DND-41 (cell line): ENCODE data around the gene DLGAP4.

Experiments used
- ATAC-seq: fragments of 200-7000 bp; cut with Tn5 transposase; 3 replicates; pipeline ENCODE4 v1.9.1; 2021; ENCODE audit warnings: low read depth; ENCODE audit not compliant: insufficient read depth
- DNase-seq: peaks from one replicate; pipeline ENCODE4 v3.0.0-alpha.2; 2020
- H2AFZ ChIP-seq: 2 replicates; pipeline ENCODE4 v1.6.0; 2012; ENCODE audit warnings: low read depth, low read length
- H3K27ac ChIP-seq: 2 replicates; pipeline ENCODE4 v1.5.1; 2012; ENCODE audit warnings: low read length, inconsistent platforms
- H3K27me3 ChIP-seq: fragments of 200-600 bp; sonication (generic); 2 replicates; pipeline ENCODE4 v1.6.0; 2012; ENCODE audit warnings: low read length, mild to moderate bottlenecking, inconsistent platforms; ENCODE audit not compliant: insufficient read depth, poor library complexity
- H3K36me3 ChIP-seq: 2 replicates; pipeline ENCODE4 v1.5.1; 2012; ENCODE audit warnings: low read length, inconsistent platforms; ENCODE audit not compliant: insufficient read depth
- H3K4me1 ChIP-seq: 2 replicates; pipeline ENCODE4 v1.5.1; 2012; ENCODE audit warnings: mild to moderate bottlenecking, low read length; ENCODE audit not compliant: insufficient read depth
- H3K4me2 ChIP-seq: 2 replicates; pipeline ENCODE4 v1.6.0; 2012; ENCODE audit warnings: mild to moderate bottlenecking, moderate library complexity, low read length, inconsistent platforms; ENCODE audit not compliant: insufficient read depth
- H3K4me3 ChIP-seq, 2 experiments: fragments of 200-600 bp in 1 of 2; shearing (Covaris generic) in 1 of 2; 2 replicates each; pipeline ENCODE4 v1.5.1; 2012 to 2016; ENCODE audit warnings: inconsistent platforms in 2 of 2, low read length in 2 of 2, mild to moderate bottlenecking in 2 of 2, low read depth in 1 of 2, moderate library complexity in 1 of 2
- H3K79me2 ChIP-seq: 2 replicates; pipeline ENCODE4 v1.6.0; 2012; ENCODE audit warnings: low read length, inconsistent platforms; ENCODE audit not compliant: insufficient read depth
- H3K9ac ChIP-seq: 2 replicates; pipeline ENCODE4 v1.6.0; 2012; ENCODE audit warnings: low read depth, mild to moderate bottlenecking, inconsistent platforms, low read length, moderate library complexity
- H3K9me3 ChIP-seq: 2 replicates; pipeline ENCODE4 v1.5.1; 2012; ENCODE audit warnings: low read length, moderate library complexity, mild to moderate bottlenecking, inconsistent platforms; ENCODE audit not compliant: insufficient read depth, severe bottlenecking
- H4K20me1 ChIP-seq: 2 replicates; pipeline ENCODE4 v1.6.0; 2012; ENCODE audit warnings: low read length; ENCODE audit not compliant: insufficient read depth
- EZH2 ChIP-seq: IDR thresholded peaks from 3 replicates; pipeline ENCODE4 v1.6.1; 2012; ENCODE audit warnings: borderline replicate concordance, low read depth, mild to moderate bottlenecking, moderate library complexity, low read length, inconsistent platforms; ENCODE audit not compliant: severe bottlenecking
- TF ChIP-seq, protein P1 (sequence below): IDR thresholded peaks from 2 replicates; pipeline ENCODE4 v1.5.1; 2012; ENCODE audit warnings: borderline replicate concordance, low read length, moderate library complexity, mild to moderate bottlenecking; ENCODE audit not compliant: poor library complexity, severe bottlenecking; ENCODE audit errors: extremely low read depth

Gene DLGAP4

DNA sequence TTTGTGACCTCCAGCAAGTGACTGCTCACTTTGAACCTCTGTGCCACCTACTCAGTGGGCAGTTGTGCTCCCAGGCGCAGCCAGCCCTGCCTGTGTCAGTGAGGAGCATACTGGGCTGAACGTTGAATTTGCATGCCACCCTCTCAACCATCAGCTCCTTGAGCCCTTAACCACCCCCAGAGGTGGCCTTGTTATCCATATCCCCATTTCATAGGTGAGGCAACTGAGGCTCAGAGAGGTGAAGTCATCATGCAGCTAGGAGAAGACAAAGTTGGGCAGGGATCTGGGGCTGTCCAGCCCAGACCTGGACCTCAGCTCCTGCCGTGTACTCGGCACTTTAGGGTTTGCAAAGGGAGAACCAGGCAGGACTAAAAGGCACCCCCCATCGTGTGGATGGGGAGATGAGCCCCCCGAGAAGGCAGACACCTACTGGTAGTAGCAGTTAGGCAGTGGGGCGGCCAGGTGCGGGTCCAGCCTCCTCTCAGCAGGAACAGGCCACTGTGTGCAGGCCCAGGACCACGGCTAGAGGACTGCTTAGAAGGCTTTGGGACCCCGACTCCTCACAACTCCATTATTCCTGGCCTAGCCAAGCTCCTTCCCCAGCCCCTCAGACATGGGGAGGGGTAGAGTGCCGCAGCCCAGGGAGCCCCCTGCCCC lies 134.4 kb downstream of the DLGAP4 start:
- H3K36me3 ChIP-seq, result no peaks in the 10 kb centered on the region
- no peak for TF ChIP-seq EZH2
- TF ChIP-seq, protein P1, sequence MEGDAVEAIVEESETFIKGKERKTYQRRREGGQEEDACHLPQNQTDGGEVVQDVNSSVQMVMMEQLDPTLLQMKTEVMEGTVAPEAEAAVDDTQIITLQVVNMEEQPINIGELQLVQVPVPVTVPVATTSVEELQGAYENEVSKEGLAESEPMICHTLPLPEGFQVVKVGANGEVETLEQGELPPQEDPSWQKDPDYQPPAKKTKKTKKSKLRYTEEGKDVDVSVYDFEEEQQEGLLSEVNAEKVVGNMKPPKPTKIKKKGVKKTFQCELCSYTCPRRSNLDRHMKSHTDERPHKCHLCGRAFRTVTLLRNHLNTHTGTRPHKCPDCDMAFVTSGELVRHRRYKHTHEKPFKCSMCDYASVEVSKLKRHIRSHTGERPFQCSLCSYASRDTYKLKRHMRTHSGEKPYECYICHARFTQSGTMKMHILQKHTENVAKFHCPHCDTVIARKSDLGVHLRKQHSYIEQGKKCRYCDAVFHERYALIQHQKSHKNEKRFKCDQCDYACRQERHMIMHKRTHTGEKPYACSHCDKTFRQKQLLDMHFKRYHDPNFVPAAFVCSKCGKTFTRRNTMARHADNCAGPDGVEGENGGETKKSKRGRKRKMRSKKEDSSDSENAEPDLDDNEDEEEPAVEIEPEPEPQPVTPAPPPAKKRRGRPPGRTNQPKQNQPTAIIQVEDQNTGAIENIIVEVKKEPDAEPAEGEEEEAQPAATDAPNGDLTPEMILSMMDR, result no peak
- H3K4me2 ChIP-seq, result no peak overlapping the region
- no peaks in the 10 kb centered on the region for H3K4me1 ChIP-seq
- no peak overlapping the region for H3K9ac ChIP-seq
- no peak overlapping the region for H2AFZ ChIP-seq
- no peaks in the 10 kb centered on the region for H3K27me3 ChIP-seq
- H3K9me3 ChIP-seq, result no peaks in the 10 kb centered on the region
- no peaks in the 10 kb centered on the region for H3K79me2 ChIP-seq
- no peak for ATAC-seq
- no peak overlapping the region for H3K27ac ChIP-seq
- no peak for DNase-seq
- no peak overlapping the region for H3K4me3 ChIP-seq
- H4K20me1 ChIP-seq, result 0 out of 2 replicates have a peak, but pooled peaks cover 3% of the 10 kb centered on the region

DNA sequence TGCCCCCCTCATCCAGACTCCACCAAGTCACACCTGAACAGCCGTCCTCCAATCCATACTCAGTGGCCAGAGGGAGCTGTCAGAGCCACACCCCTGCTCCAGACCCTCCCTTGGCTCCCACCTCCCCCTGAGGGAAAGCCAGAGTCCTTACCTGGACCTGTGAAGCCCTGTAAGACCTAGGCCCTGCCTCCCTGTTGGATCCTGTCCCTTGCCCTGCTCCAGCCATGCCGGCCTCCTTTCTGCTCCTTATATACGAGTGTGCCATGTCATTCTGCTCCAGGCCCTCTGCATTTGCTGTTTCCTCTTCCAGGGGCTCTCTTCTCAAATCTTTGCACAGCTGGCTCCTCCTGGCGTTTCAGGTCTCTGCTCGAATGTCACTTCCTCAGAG lies 134.9 kb downstream of the DLGAP4 start:
- Histone ChIP-seq H4K20me1 (0 out of 2 replicates have a peak, but pooled peaks cover 3% of the 10 kb centered on the region), H3K79me2 (no peaks in the 10 kb centered on the region), H2AFZ (no peak overlapping the region), H3K4me2 (no peak overlapping the region), H3K27ac (no peak overlapping the region), H3K9me3 (no peaks in the 10 kb centered on the region), H3K4me3 (no peak overlapping the region), H3K4me1 (no peaks in the 10 kb centered on the region), H3K36me3 (no peaks in the 10 kb centered on the region), H3K9ac (no peak overlapping the region), H3K27me3 (no peaks in the 10 kb centered on the region)
- no peak for DNase-seq
- no peak for TF ChIP-seq EZH2
- TF ChIP-seq, protein P1, result no peak
- no peak for ATAC-seq

DNA sequence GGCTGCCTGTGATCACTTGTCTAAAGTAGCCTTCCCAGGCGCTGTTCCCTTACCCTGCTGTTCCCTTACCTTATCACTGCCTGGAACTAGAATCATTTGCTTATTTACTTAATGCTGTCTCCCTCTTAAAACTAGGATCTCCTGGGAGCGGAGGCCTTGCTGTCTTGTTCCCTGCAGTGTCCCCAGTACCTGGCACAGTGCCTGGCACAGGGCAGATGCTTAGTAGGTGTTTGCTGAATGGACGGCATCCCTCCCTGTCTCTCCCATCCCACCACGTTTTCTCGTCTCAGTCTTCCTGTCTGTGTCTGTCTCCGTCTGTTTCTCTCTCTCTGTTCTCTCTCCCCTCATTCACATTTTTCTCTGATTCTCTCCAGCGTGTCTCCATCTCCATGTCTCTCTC lies 135.3 kb downstream of the DLGAP4 start:
- Histone ChIP-seq H4K20me1 (0 out of 2 replicates have a peak, but pooled peaks cover 3% of the 10 kb centered on the region), H3K27me3 (no peaks in the 10 kb centered on the region), H3K36me3 (no peaks in the 10 kb centered on the region), H3K27ac (no peak overlapping the region), H2AFZ (no peak overlapping the region), H3K9ac (no peak overlapping the region), H3K4me3 (no peak overlapping the region), H3K4me2 (no peak overlapping the region), H3K79me2 (no peaks in the 10 kb centered on the region), H3K4me1 (no peaks in the 10 kb centered on the region), H3K9me3 (no peaks in the 10 kb centered on the region)
- DNase-seq (no peak), ATAC-seq (no peak)
- TF ChIP-seq, protein P1, result no peak
- TF ChIP-seq EZH2, result no peak
